Loucy (cell line): ENCODE measurements around the gene IGF1R.

ENCODE experiments used
- H2AFZ ChIP-seq: fragments of 200-600 bp; sonication (generic); 2 replicates; pipeline ENCODE4 v1.6.0; 2016; ENCODE audit warnings: antibody characterized with exemption, mild to moderate bottlenecking, low read length, moderate library complexity
- H3F3A ChIP-seq: fragments of 200-600 bp; 2 replicates; pipeline ENCODE4 v1.6.0; 2016; ENCODE audit warnings: antibody characterized with exemption, low read depth, mild to moderate bottlenecking
- H3K27me3 ChIP-seq: fragments of 200-600 bp; sonication (generic); 2 replicates; pipeline ENCODE4 v1.6.1; 2014; ENCODE audit warnings: low read length, mild to moderate bottlenecking; ENCODE audit not compliant: insufficient read depth, poor library complexity, severe bottlenecking
- H3K36me3 ChIP-seq: fragments of 200-600 bp; sonication (generic); 2 replicates; pipeline ENCODE4 v1.6.1; 2016; ENCODE audit warnings: low read length; ENCODE audit not compliant: insufficient read depth
- H3K4me1 ChIP-seq: fragments of 200-600 bp; sonication (generic); 2 replicates; pipeline ENCODE4 v1.5.1; 2014; ENCODE audit warnings: low read length, mild to moderate bottlenecking; ENCODE audit not compliant: insufficient read depth, poor library complexity, severe bottlenecking
- H3K4me2 ChIP-seq: fragments of 200-600 bp; sonication (generic); 2 replicates; pipeline ENCODE4 v1.6.0; 2014; ENCODE audit warnings: antibody characterized with exemption, low read length, low read depth, mild to moderate bottlenecking; ENCODE audit not compliant: poor library complexity, severe bottlenecking
- H3K4me3 ChIP-seq: fragments of 200-600 bp; sonication (generic); 2 replicates; pipeline ENCODE4 v1.5.1; 2014; ENCODE audit warnings: low read length, mild to moderate bottlenecking, mixed read lengths; ENCODE audit not compliant: poor library complexity, severe bottlenecking
- H3K79me2 ChIP-seq: fragments of 200-600 bp; sonication (generic); 2 replicates; pipeline ENCODE4 v1.6.1; 2014; ENCODE audit warnings: low read length; ENCODE audit not compliant: insufficient read depth
- H3K9ac ChIP-seq: fragments of 200-600 bp; sonication (generic); 2 replicates; pipeline ENCODE4 v1.6.0; 2014; ENCODE audit warnings: mild to moderate bottlenecking, low read depth, low read length, moderate library complexity; ENCODE audit not compliant: poor library complexity, severe bottlenecking
- H3K9me2 ChIP-seq: fragments of 200-600 bp; sonication (generic); replicated peaks from 2 replicates; pipeline ENCODE4 v1.6.1; 2016; ENCODE audit warnings: low read depth, low read length, mixed read lengths
- H3K9me3 ChIP-seq: fragments of 200-600 bp; sonication (generic); 2 replicates; pipeline ENCODE4 v1.6.1; 2014; ENCODE audit warnings: mild to moderate bottlenecking, antibody characterized with exemption, low read length, low read depth; ENCODE audit not compliant: insufficient read depth
- H4K20me1 ChIP-seq: fragments of 200-600 bp; sonication (generic); 2 replicates; pipeline ENCODE4 v1.6.0; 2014; ENCODE audit warnings: antibody characterized with exemption, low read length, mild to moderate bottlenecking; ENCODE audit not compliant: insufficient read depth, poor library complexity, severe bottlenecking
- CTCF ChIP-seq: fragments of 200-600 bp; sonication (generic); conservative IDR thresholded peaks from 2 replicates; pipeline ENCODE4 v1.5.1; 2014; ENCODE audit warnings: mild to moderate bottlenecking, antibody characterized with exemption, low read length
- EZH2phosphoT487 ChIP-seq: fragments of 200-600 bp; IDR thresholded peaks from 2 replicates; pipeline ENCODE4 v1.6.1; 2018; ENCODE audit warnings: antibody characterized with exemption, mild to moderate bottlenecking, moderate library complexity, borderline replicate concordance

Gene IGF1R

GRCh38 chr15:98953000-98953787 is 304.9 kb downstream of the IGF1R start:
- TF ChIP-seq CTCF (no peak), EZH2phosphoT487 (no peak)
- Histone ChIP-seq H3K79me2 (no peaks in the 10 kb centered on the region), H3K36me3 (peaks cover 57% of the 10 kb centered on the region; the same call in 1 of the 2 replicates), H2AFZ (no peak overlapping the region), H3K4me1 (no peaks in the 10 kb centered on the region), H3K4me2 (no peak overlapping the region), H3K9me2 (no peaks in the 10 kb centered on the region), H3K9me3 (no peaks in the 10 kb centered on the region), H3K4me3 (no peak overlapping the region), H3K9ac (no peak overlapping the region), H3K27me3 (no peaks in the 10 kb centered on the region), H3F3A (no peaks in the 10 kb centered on the region), H4K20me1 (no peaks in the 10 kb centered on the region)

- peaks cover 54% of the 10 kb centered on the region; the same call in 1 of the 2 replicates for H3K36me3 ChIP-seq
- H4K20me1 ChIP-seq: no peaks in the 10 kb centered on the region
- H3K4me1 ChIP-seq: no peaks in the 10 kb centered on the region
Observed at GRCh38 chr15:98953968-98954367, 305.6 kb downstream of the IGF1R start.

GRCh38 chr15:98954411-98954810 is 306.1 kb downstream of the IGF1R start:
- TF ChIP-seq EZH2phosphoT487 (no peak), CTCF (no peak)
- no peak overlapping the region for H2AFZ ChIP-seq
- H3K79me2 ChIP-seq: no peaks in the 10 kb centered on the region
- no peaks in the 10 kb centered on the region for H3K9me3 ChIP-seq
- H3K27me3 ChIP-seq: no peaks in the 10 kb centered on the region
- H4K20me1 ChIP-seq: no peaks in the 10 kb centered on the region
- H3K4me2 ChIP-seq: no peak overlapping the region
- H3K9ac ChIP-seq: no peak overlapping the region
- peaks cover 52% of the 10 kb centered on the region; the same call in 1 of the 2 replicates for H3K36me3 ChIP-seq
- H3K9me2 ChIP-seq: no peaks in the 10 kb centered on the region
- H3F3A ChIP-seq: no peaks in the 10 kb centered on the region
- no peaks in the 10 kb centered on the region for H3K4me1 ChIP-seq
- no peak overlapping the region for H3K4me3 ChIP-seq

More at GRCh38 chr15:98953968-98954367, 305.6 kb downstream of the IGF1R start:
- Histone ChIP-seq H3K4me3 (no peak overlapping the region), H3K79me2 (no peaks in the 10 kb centered on the region), H3K9me2 (no peaks in the 10 kb centered on the region), H3K27me3 (no peaks in the 10 kb centered on the region), H3F3A (no peaks in the 10 kb centered on the region), H2AFZ (no peak overlapping the region), H3K4me2 (no peak overlapping the region), H3K9me3 (no peaks in the 10 kb centered on the region), H3K9ac (no peak overlapping the region)
- TF ChIP-seq EZH2phosphoT487 (no peak), CTCF (no peak)
